H1 (cell line): ENCODE results near the gene LYVE1. TPM values are rescaled to one million over a fixed set of nuclear protein-coding genes. Genes with fewer than 3 reads are reported as not detected.

Source experiments
- CTCF ChIA-PET: fragments of 300-600 bp; sonication (Branson Sonifier 250); formaldehyde crosslinking; loops from one replicate; lab custom pipeline; 2021; ENCODE audit not compliant: partially characterized antibody; lab: Charles Lee
- POLR2A ChIA-PET: fragments of 300-600 bp; sonication (Branson Sonifier 250); formaldehyde crosslinking; loops from one replicate; lab custom pipeline; 2021; ENCODE audit warnings: inconsistent platforms; ENCODE audit not compliant: partially characterized antibody; lab: Charles Lee
- DNase-seq, 2 experiments: peaks; one replicate each; pipeline versions ENCODE4 v3.0.0 to v3.0.0-alpha.2; 2010 to 2022; ENCODE audit warnings: low spot score in 2 of 2, low read depth in 1 of 2, mixed read lengths in 1 of 2
- FAIRE-seq: peaks from 2 replicates; lab custom pipeline; 2011; peaks lifted over from hg19 to GRCh38; lab: Jason Lieb, UNC
- H2AFZ ChIP-seq: 2 replicates; pipeline ENCODE4 v1.8.1; 2012; ENCODE audit warnings: low read length, inconsistent platforms
- H2AK5ac ChIP-seq: 2 replicates; pipeline ENCODE4 v1.6.1; 2013; ENCODE audit warnings: low read depth, low read length
- H2BK120ac ChIP-seq: replicated peaks from 2 replicates; pipeline ENCODE3; 2013; ENCODE audit warnings: low read depth, low read length, inconsistent platforms
- H2BK12ac ChIP-seq: 2 replicates; pipeline ENCODE4 v1.6.1; 2013; ENCODE audit warnings: low read depth, low read length
- H2BK15ac ChIP-seq: 2 replicates; pipeline ENCODE4 v1.6.1; 2013; ENCODE audit warnings: low read length
- H2BK20ac ChIP-seq: 2 replicates; pipeline ENCODE4 v1.6.1; 2013; ENCODE audit warnings: low read length
- H2BK5ac ChIP-seq: 2 replicates; pipeline ENCODE4 v1.6.1; 2013; ENCODE audit warnings: low read depth, low read length
- H3K14ac ChIP-seq: 2 replicates; pipeline ENCODE4 v1.6.1; 2013; ENCODE audit warnings: inconsistent platforms; ENCODE audit not compliant: insufficient read length
- H3K18ac ChIP-seq: 2 replicates; pipeline ENCODE4 v1.6.1; 2013; ENCODE audit warnings: low read length; ENCODE audit errors: extremely low read depth
- H3K23ac ChIP-seq: 2 replicates; pipeline ENCODE4 v1.6.1; 2013; ENCODE audit warnings: inconsistent platforms; ENCODE audit not compliant: insufficient read length
- H3K23me2 ChIP-seq: 2 replicates; pipeline ENCODE4 v1.6.1; 2013; ENCODE audit warnings: low read depth, low read length
- H3K27ac ChIP-seq: 2 replicates; pipeline ENCODE4 v1.6.1; 2011; ENCODE audit warnings: low read depth, low read length, inconsistent platforms
- H3K27me3 ChIP-seq, 4 experiments: replicated peaks in 1 of 4; 1 replicate in 1 of 4; 2 replicates in 3 of 4; pipeline versions ENCODE4 v1.6.1 to v1.8.1; 2011 to 2013; ENCODE audit warnings: low read length in 3 of 4, mild to moderate bottlenecking in 3 of 4, inconsistent platforms in 2 of 4, mixed read lengths in 2 of 4, moderate library complexity in 1 of 4; ENCODE audit not compliant: control insufficient read depth in 3 of 4, insufficient read depth in 3 of 4; ENCODE audit errors: extremely low read depth in 1 of 4
- H3K36me3 ChIP-seq, 4 experiments: 2 replicates each; pipeline versions ENCODE4 v1.6.1 to v1.8.1; 2011 to 2013; ENCODE audit warnings: mild to moderate bottlenecking in 4 of 4, low read length in 3 of 4, moderate library complexity in 2 of 4, control low read depth in 1 of 4, inconsistent platforms in 1 of 4; ENCODE audit not compliant: insufficient read depth in 4 of 4, control insufficient read depth in 2 of 4
- H3K4ac ChIP-seq: replicated peaks from 2 replicates; pipeline ENCODE3; 2013; ENCODE audit warnings: low read length, low read depth, mixed read lengths, inconsistent platforms; ENCODE audit not compliant: insufficient read length
- H3K4me1 ChIP-seq, 4 experiments: replicated peaks in 1 of 4; 1 replicate in 1 of 4; 2 replicates in 3 of 4; pipeline versions ENCODE4 v1.6.1 to v1.8.1; 2011 to 2013; ENCODE audit warnings: low read length in 3 of 4, inconsistent platforms in 2 of 4, mixed read lengths in 1 of 4; ENCODE audit not compliant: insufficient read depth in 4 of 4, control insufficient read depth in 3 of 4
- H3K4me2 ChIP-seq, 2 experiments: 2 replicates each; pipeline versions ENCODE4 v1.6.1 to v1.8.1; 2011 to 2013; ENCODE audit warnings: low read depth in 2 of 2, low read length in 2 of 2, control low read depth in 1 of 2, inconsistent platforms in 1 of 2, mild to moderate bottlenecking in 1 of 2; ENCODE audit not compliant: insufficient read depth in 1 of 2
- H3K4me3 ChIP-seq, 4 experiments: fragments of 200-600, 300-600 bp in 1 of 4; sonication (generic), shearing (Covaris generic), sonication (Bioruptor Twin) in 1 of 4; 2 replicates each; pipeline versions ENCODE4 v1.5.1 to v1.8.1; 2011 to 2016; ENCODE audit warnings: low read length in 4 of 4, low read depth in 3 of 4, control low read depth in 2 of 4, inconsistent platforms in 2 of 4, mild to moderate bottlenecking in 2 of 4, mixed read lengths in 1 of 4, moderate library complexity in 1 of 4; ENCODE audit not compliant: insufficient read depth in 2 of 4; ENCODE audit errors: extremely low read depth in 1 of 4
- H3K56ac ChIP-seq: replicated peaks from 2 replicates; pipeline ENCODE3; 2013; ENCODE audit warnings: low read depth, mild to moderate bottlenecking, mixed read lengths, low read length, inconsistent platforms; ENCODE audit not compliant: insufficient read length
- H3K79me1 ChIP-seq: 2 replicates; pipeline ENCODE4 v1.6.1; 2013; ENCODE audit warnings: low read depth, low read length, control low read depth
- H3K79me2 ChIP-seq, 2 experiments: 2 replicates each; pipeline versions ENCODE4 v1.6.1 to v1.8.1; 2012 to 2013; ENCODE audit warnings: low read length in 2 of 2, mild to moderate bottlenecking in 2 of 2, inconsistent platforms in 1 of 2; ENCODE audit not compliant: insufficient read depth in 2 of 2, control insufficient read depth in 1 of 2
- H3K9ac ChIP-seq, 4 experiments: replicated peaks in 1 of 4; 1 replicate in 1 of 4; 2 replicates in 3 of 4; pipeline versions ENCODE4 v1.6.1 to v1.8.1; 2011 to 2013; ENCODE audit warnings: low read depth in 3 of 4, low read length in 3 of 4, control low read depth in 2 of 4, mild to moderate bottlenecking in 2 of 4, moderate library complexity in 2 of 4, inconsistent platforms in 1 of 4; ENCODE audit errors: extremely low read depth in 1 of 4
- H3K9me3 ChIP-seq, 2 experiments: 2 replicates each; pipeline versions ENCODE4 v1.6.1 to v1.8.1; 2012 to 2013; ENCODE audit warnings: mild to moderate bottlenecking in 2 of 2, moderate library complexity in 2 of 2, control low read depth in 1 of 2, inconsistent platforms in 1 of 2, low read depth in 1 of 2, low read length in 1 of 2, mixed read lengths in 1 of 2; ENCODE audit not compliant: insufficient read depth in 2 of 2
- H4K20me1 ChIP-seq, 2 experiments: replicated peaks in 1 of 2; 2 replicates each; pipeline versions ENCODE3 to v1.8.1; 2011 to 2013; ENCODE audit warnings: inconsistent platforms in 2 of 2, low read length in 2 of 2, mild to moderate bottlenecking in 1 of 2; ENCODE audit not compliant: insufficient read depth in 2 of 2, control insufficient read depth in 1 of 2
- H4K5ac ChIP-seq: 2 replicates; pipeline ENCODE4 v1.6.1; 2013; ENCODE audit warnings: low read length, low read depth, mixed read lengths, inconsistent platforms; ENCODE audit not compliant: insufficient read length
- H4K8ac ChIP-seq: 2 replicates; pipeline ENCODE4 v1.8.0; 2013; ENCODE audit warnings: mild to moderate bottlenecking, moderate library complexity, low read length, inconsistent platforms; ENCODE audit not compliant: insufficient read depth; ENCODE audit errors: extremely low read depth
- H4K91ac ChIP-seq: replicated peaks from 2 replicates; pipeline ENCODE3; 2013; ENCODE audit warnings: low read length, mixed read lengths, inconsistent platforms; ENCODE audit not compliant: insufficient read length
- BRCA1 ChIP-seq: IDR thresholded peaks from 2 replicates; pipeline ENCODE4 v1.6.1; 2012; ENCODE audit warnings: low read depth, low read length, improper control_type of control experiment
- CBX5 ChIP-seq: fragments of 300-800, 300-1000 bp; sonication (generic); IDR thresholded peaks from 2 replicates; pipeline ENCODE4 v1.7.1; 2016; ENCODE audit warnings: antibody characterized with exemption, low read length, low read depth
- CEBPB ChIP-seq: IDR thresholded peaks from 2 replicates; pipeline ENCODE4 v1.6.1; 2012; ENCODE audit warnings: low read depth, low read length
- GABPA ChIP-seq: IDR thresholded peaks from 2 replicates; pipeline ENCODE4 v1.6.1; 2011; ENCODE audit warnings: mild to moderate bottlenecking, low read length, moderate library complexity, borderline replicate concordance; ENCODE audit not compliant: insufficient read depth
- JUN ChIP-seq: IDR thresholded peaks from 2 replicates; pipeline ENCODE4 v1.6.1; 2011; ENCODE audit warnings: low read depth, mild to moderate bottlenecking, improper control_type of control experiment, low read length
- WGBS, 2 experiments: shearing (Covaris generic) in 1 of 2; methylation state at CpG; one replicate each; pipeline versions ENCODE4 v1.1.6 to v1.1.7; 2013 to 2015; ENCODE audit warnings: low lambda C conversion rate in 2 of 2, mixed read lengths in 2 of 2, inconsistent platforms in 1 of 2, low coverage in 1 of 2, missing lambda C conversion rate in 1 of 2; ENCODE audit not compliant: insufficient replicate concordance in 2 of 2, insufficient coverage in 1 of 2, insufficient read length in 1 of 2; ENCODE audit errors: extremely low coverage in 1 of 2, missing lambda C conversion rate in 1 of 2; 5-methylcytosine and 5-hydroxymethylcytosine counted together
- polyA plus RNA-seq, 7 experiments: library from polyadenylated mRNA; depleted of rRNA in 3 of 7; stranded (reverse) in 5 of 7; unstranded in 2 of 7; fragments of >200 nt in 5 of 7; fragments of 200-250 nt in 2 of 7; gene quantifications; 1 replicate in 5 of 7; 2 replicates in 1 of 7; 4 replicates in 1 of 7; pipeline versions ENCODE4 v1.2.1 to v1.2.3, GENCODE V29; 2011 to 2013; ENCODE audit warnings: missing spikeins in 2 of 7, mixed read lengths in 2 of 7
- total RNA-seq: library from RNA; stranded (reverse); fragmentation: NEBNext Ultra II Directional; extraction: Animal tissue kit (Norgen Biotek cat#: 25700); gene quantifications from 2 replicates; pipeline ENCODE4 v1.2.1, GENCODE V29; 2021
- TF ChIP-seq, protein P1 (sequence below): IDR thresholded peaks from 2 replicates; pipeline ENCODE4 v1.6.1; 2012; ENCODE audit warnings: inconsistent platforms

Gene LYVE1
- total and polyA plus RNA-seq, 2 of the 8 experiments (the other 6 are each of a cell fraction or from before 2014, with no cell fraction given) = 0.09 TPM; not detected in 1

DNA sequence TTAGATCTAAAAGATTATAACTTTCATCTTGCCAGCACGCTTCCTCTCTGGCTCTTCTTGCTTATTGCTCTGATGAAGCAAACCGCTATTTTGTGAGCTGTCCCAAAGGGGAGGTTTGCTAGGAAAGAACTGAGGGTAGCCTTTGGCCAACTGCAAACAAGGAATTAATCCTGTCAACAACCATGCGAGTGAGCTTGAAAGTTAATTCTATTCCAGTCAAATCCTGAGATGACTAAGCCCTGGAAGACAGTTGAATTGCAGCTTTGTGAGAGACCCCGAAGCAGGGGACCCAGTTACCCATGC is 17.2 kb downstream of the LYVE1 start:
- Histone ChIP-seq H2BK5ac (no peak overlapping the region), H3K27me3 (no peaks in the 10 kb centered on the region), H2AFZ (no peak overlapping the region), H2AK5ac (no peak overlapping the region), H3K23me2 (no peaks in the 10 kb centered on the region; the same call in 1 of the 2 replicates), H3K79me2 (no peaks in the 10 kb centered on the region), H3K56ac (no peak overlapping the region), H3K9ac (no peak overlapping the region), H3K23ac (no peak overlapping the region), H3K18ac (no peak overlapping the region), H3K4me3 (no peak overlapping the region), H3K4ac (no peak overlapping the region), H2BK120ac (no peak overlapping the region), H2BK12ac (no peak overlapping the region), H4K8ac (no peak overlapping the region), H3K14ac (no peak overlapping the region), H4K5ac (no peak overlapping the region), H2BK15ac (no peak overlapping the region), H2BK20ac (no peak overlapping the region), H4K91ac (no peak overlapping the region), H3K36me3 (no peaks in the 10 kb centered on the region), H3K9me3 (no peaks in the 10 kb centered on the region), H3K79me1 (no peaks in the 10 kb centered on the region), H3K4me1 (peaks cover 0 to 6% (median 2%) of the 10 kb centered on the region in 4 experiments; a peak in 3 of 7 replicates), H3K27ac (no peak overlapping the region), H4K20me1 (no peaks in the 10 kb centered on the region), H3K4me2 (no peak overlapping the region)
- no peak for FAIRE-seq
- DNase-seq = no peak
- ChIA-PET POLR2A (interaction anchor here (2.6 kb wide), 1 partner anchor 10 kb away, joined by 7 read pairs; the partner anchor contains the start of gene RNF141), CTCF (interaction anchor here (1.0 kb wide), 1 partner anchor 145 kb away, joined by 3 read pairs; no protein-coding TSS in a partner anchor)
- TF ChIP-seq CEBPB (no peak), BRCA1 (no peak), JUN (no peak), GABPA (no peak), CBX5 (no peak)
- TF ChIP-seq, protein P1, sequence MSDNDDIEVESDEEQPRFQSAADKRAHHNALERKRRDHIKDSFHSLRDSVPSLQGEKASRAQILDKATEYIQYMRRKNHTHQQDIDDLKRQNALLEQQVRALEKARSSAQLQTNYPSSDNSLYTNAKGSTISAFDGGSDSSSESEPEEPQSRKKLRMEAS = no peak
- WGBS, 2 experiments = 95% methylated on average over 4 of the region's 4 CpGs; no CpG with 5 or more reads in 1 of the 2 experiments
